HG03520 (cell line): Measurements from ENCODE around the gene THBD.
"Not testable (repeated sequence)": the region's sequence is repeated elsewhere in the genome, so short reads cannot be mapped to it uniquely, and the experiment has no call there.

Experiments used
- ATAC-seq: cut with Tn5 transposase; IDR thresholded peaks from one replicate; pipeline ENCODE4 v1.9.1; 2021; ENCODE audit warnings: mild to moderate bottlenecking, moderate library complexity; ENCODE audit not compliant: unreplicated experiment

THBD gene

DNA sequence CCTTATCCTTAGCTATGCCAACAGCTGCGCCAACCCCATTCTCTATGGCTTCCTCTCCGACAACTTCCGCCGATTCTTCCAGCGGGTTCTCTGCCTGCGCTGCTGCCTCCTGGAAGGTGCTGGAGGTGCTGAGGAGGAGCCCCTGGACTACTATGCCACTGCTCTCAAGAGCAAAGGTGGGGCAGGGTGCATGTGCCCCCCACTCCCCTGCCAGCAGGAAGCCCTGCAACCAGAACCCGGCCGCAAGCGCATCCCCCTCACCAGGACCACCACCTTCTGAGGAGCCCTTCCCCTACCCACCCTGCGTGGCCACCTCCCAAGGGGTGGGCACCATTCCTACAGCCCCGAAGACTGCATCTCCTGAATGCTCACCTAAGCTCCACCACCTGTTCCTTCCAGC lies 13.1 kb downstream of the THBD start:
- no peak for ATAC-seq

DNA sequence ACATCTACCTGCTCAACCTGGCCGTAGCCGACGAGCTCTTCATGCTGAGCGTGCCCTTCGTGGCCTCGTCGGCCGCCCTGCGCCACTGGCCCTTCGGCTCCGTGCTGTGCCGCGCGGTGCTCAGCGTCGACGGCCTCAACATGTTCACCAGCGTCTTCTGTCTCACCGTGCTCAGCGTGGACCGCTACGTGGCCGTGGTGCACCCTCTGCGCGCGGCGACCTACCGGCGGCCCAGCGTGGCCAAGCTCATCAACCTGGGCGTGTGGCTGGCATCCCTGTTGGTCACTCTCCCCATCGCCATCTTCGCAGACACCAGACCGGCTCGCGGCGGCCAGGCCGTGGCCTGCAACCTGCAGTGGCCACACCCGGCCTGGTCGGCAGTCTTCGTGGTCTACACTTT lies 13.7 kb downstream of the THBD start:
- ATAC-seq: no peak

DNA sequence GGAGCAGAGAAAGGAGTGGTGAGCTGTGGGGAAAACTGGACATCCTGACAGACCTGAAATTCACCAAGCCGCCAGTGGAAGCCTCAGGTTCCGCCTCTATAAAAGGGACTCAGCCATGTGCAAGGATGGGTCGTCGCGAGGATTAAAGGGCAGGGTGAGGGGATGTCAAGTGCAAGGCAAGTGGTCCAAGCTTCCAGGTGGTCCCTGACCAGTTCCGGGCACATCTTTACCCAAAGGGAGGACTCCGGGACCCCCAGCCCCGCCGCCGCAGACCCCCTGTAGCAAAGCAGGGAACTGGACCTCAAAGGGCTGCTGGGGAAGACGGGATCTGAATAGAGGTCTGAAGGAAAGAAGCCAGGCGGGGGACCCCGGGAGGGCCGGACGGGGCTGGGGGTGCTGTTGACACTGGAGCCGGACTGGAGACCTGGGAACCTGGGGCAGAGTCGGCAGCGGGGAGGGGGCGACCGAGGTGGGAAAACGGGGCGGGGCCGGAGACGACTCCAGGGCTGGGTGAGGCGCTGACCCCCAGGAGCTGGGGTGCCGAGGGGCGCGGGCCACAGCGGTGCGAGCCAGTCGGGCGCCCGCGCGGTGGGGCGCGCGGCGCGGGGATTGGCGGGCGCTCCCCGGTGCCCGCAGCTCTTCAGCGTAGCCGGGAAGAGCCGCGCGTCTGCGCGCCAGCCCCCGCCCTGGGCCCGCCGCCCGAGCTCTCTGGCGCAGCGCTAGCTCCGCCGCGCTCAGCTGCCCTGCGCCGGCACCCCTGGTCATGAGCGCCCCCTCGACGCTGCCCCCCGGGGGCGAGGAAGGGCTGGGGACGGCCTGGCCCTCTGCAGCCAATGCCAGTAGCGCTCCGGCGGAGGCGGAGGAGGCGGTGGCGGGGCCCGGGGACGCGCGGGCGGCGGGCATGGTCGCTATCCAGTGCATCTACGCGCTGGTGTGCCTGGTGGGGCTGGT lies 14.5 kb downstream of the THBD start, which contains the start of gene SSTR4:
Gene SSTR4 (plus strand): TSS at position 592 of the 951 bp plus-strand sequence. CDS start 172 bp downstream, at position 764.
- no peak for ATAC-seq

- ATAC-seq: no peak
Observed at GRCh38 chr20:23033918-23034317, 15.6 kb downstream of the THBD start.

DNA sequence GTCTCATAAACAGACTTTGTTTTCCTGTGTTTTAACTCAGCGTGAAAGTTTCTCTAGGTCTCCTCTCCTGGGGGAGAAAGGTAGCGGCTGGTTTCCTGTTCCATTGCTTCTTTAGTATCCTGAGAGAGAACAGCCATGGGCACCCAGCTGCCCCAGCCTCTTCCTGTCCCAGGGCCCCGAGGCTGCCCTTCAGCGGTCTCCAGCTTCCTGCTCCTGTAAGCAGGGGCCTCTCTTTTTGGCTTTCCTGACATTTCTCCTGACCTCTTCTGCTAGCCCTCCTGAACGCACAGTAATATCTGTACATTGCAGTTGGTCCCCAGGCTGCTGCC lies 16.8 kb downstream of the THBD start:
- ATAC-seq: no peak

DNA sequence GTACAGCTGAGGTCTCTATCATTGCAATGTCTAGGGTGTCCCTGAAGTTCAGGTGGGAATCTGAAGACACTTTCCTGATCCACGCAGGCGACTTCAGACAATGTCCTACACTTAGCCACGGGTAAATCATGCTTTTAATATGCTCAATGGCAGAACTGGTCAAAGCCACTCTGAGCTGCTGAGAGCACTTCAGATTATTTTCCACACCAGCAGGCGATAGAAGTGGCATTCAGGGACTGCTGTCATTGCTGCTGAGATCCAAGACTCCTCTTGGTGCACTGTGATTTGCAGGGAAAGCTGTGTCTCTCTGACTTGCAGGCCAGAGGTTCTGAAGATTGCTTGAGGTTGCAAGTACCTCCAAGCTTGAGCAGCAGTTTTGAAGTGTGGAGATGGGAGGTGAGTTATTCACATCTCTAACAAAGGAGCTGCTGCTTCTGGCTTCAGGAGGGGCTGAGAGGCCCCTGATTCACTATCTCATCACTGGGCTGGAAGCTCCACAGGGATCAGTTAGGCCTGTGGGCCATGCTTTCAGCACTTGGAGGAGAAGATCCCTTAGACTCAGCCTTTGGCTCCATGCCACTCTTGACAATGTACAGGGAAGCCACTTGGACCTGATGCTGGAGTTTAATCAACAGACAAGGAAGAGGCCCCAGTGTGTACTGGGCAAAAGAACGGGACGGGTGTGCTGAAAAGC lies 17.3 kb downstream of the THBD start:
- no peak for ATAC-seq

GRCh38 chr20:23031346-23031745 lies 18.1 kb downstream of the THBD start:
- no peak for ATAC-seq

DNA sequence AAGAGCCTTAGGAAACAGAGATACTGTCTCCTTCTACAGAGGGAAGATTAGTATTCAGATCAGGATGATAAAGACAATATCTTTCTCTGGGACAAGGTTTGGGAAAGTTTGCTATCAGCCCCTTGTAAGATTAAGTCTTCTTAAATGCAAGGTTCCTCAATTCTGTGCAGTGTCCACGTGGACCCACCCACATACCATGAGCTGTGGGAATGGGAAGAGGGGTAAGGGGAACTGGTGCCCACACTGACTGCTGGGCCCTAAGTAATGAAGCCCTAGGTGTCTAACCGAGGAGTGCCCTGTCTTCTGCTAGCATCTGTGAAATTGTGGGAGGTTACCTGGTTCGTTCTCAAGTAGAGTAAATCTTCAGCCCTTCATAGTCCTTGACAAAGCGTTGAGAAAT lies 20.1 kb downstream of the THBD start:
- ATAC-seq: no peak

DNA sequence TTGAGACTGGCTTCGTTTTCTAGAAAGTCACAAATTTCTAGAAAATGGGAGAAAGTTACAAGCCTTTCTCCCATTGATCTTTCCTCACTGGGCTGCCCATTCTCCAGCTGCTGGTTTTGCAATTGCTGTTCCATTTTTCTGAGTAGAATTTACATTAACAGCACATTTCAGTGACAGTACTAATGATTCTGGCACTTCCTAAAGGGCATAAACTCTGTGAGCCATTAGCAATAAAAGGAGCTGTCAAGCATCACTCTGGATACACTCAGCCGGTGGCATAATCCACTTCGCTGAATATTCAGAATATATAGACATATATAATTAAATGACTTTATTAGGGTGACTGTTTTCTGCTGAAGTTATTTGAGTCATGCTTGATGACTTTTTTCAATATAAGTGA lies 21.1 kb downstream of the THBD start:
- no peak for ATAC-seq

- no peak for ATAC-seq
Observed at GRCh38 chr20:23027721-23028120, 21.8 kb downstream of the THBD start.

- not testable (repeated sequence) for ATAC-seq
Observed at GRCh38 chr20:23025503-23025902, 24.0 kb downstream of the THBD start.

DNA sequence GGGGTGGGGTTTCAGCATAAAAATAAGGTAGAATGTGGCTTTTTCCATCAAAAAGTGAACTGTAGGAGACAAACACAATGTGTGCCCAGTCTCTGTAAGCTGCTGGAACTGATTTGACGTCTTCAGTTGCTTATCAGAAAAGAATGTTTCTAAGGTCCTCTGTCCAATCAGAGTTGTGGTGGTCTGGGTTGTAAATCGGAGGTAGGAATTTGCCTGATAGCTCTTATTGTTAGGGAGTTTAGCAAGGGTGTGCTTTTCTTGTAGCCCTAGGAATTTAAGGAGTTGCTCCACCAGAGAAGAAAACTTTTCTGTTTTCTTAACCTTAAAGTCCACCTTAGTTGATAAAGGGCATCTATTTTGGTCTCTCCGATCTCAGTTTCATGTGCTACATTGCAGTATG lies 24.8 kb downstream of the THBD start:
- ATAC-seq: no peak

DNA sequence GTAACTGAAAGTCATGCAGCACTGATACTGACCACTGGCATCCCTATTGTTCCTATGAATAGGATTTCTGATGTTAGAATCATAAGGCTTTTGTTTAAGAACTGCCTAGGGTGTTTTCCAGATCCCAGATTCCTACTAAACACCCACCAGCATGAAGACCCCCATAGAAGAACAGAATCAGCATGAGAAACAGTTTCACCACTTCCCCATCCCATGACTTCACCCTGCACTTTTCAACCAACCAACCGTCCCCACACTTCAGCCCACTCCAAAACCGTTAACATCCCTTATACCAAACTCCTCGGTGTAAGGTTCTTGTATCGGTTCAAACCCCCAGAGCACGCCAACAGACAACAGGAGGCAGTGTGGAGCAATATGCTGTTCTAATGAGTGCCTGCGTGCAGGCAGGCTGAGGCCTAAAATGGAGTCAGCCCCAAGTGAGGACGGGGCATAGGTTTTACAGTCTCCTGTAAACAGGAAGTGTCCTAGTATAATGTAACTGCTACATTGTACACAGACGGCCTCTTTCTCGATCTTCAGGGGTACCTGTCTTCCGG lies 25.8 kb downstream of the THBD start:
- ATAC-seq: no peak

DNA sequence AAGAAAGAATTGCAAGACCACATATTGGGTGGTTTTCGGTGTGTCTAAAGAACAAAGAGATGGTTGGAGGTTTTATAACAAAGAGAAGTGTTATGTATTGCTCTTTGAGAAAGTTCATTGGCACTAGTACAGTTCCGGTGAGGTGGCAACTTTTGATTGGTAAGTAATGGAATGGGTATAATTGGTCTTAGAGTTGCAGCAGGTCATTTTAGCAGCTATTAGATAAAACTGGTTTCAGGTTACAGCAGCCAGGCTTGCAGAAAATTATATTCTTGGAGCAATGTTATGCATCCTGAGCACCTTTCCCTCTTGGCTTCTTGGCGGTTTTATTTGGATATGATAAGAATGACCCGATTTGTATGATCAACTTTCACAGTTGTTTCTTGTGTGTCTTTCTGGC lies 26.6 kb downstream of the THBD start:
- ATAC-seq: no peak

DNA sequence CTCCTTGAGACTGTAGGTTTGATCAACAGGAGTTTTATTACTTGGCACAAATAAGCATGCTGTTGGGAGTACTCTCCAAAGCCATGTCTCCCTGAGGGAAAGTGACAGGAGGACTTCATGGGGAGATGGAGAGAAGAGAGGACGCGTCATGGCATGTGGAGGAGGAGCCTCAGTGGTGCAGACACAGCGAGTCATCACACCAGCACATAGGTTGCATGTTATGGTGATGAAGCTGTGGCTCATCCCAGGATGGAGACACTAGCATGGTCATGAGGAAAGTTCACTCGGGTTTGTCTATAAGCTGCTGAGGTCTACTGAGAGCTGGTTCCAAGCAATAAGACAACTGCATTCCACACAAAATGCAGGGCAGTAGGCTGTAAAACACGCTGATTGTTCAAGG lies 27.5 kb downstream of the THBD start:
- no peak for ATAC-seq

- no peak for ATAC-seq
Observed at GRCh38 chr20:23021541-23021940, 27.9 kb downstream of the THBD start.

DNA sequence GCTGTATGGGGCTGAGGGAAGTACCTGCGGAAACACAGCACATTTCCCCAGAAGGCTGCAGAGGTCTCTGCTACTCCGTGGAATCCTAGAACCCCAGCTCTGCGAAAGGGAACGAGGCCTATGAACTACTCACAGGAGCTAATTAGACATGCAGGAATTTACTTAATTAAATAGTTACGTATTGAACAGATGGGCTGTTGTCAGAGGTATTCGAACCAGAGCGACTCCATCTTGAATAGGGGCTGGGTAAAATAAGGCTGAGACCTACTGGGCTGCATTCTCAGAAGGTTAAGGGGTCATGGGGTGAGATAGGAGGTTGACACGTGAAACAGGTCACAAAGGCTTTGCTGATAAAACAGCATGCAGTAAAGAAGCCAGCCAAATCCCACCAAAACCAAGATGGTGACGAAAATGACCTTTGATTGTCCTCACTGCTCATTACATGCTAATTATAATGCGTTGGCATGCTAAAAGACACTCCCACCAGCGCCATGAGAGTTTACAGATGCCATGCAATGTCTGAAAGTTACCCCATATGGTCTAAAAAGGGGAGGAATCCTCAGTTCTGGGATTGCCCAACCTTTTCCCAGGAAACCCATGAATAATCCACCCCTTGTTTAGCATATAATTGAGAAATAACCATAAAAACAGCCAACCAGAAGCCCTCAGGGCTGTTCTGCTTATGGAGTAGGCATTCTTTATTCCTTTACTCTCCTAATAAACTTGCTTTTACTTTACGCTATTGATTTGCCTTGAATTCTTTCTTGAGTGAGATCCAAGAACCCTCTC lies 29.0 kb downstream of the THBD start:
- ATAC-seq: no peak

GRCh38 chr20:23019403-23019802 lies 30.1 kb downstream of the THBD start:
- no peak for ATAC-seq

DNA sequence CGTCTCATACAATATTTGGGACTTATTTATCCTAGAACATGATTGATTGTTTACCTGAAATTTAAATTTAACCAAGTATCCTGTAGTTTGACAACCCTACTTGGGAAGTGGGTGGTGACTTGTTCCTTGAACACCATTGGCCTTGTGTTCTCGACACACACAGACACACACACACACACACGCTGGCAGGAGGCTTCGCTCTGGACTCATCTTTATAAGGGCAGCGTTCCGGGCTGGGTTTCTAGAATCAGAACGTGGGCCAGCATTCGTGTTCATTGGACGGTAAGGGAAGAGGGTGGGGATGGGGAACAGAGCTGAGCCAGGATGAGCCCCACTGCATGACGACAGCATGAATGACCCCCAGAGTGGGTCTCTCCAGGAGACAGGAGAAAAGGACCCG lies 30.5 kb downstream of the THBD start:
- no peak for ATAC-seq

DNA sequence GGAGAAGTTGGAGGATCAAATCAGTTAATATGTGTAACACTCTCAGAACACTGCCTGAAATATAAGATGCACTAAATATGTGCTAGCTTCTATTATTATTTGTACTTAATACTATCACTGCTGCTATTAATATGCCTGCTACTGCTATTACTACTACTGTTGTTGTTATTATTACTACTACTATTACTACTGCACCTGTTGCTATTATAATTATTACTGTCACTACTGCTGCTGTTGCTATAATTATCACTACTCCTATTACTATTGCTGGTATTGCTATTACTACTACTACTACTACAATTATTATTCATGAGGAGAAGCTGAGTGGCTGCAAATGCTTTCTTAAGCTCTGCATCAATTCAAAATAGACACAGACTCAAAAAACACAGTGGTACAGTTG lies 31.0 kb downstream of the THBD start:
- peak; percentile 73 for ATAC-seq

DNA sequence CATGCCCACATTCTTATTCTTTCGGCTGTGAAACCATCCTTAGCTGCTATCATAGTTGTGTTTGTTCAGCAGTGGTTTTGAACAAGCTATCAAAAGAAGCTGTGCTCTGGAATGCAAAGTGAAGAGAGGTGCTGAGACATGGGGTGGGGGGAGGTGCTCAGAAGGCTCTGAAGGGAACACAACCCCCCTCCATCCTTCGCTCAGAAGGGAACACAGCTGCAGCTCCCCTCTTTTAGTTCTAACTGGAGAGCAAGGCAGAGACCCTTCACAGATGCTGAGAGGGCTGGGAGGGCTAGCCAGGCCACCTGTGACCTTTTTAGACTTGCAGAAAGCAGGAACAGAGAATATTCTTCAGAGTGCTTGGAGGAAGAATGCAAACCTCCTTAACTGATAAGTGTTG lies 32.0 kb downstream of the THBD start:
- ATAC-seq: no peak
